Ishikawa (cell line): ENCODE results near the gene TPRA1.

Source experiments
- CEBPB ChIP-seq: IDR thresholded peaks from 2 replicates; pipeline ENCODE4 v1.6.1; 2012
- CREB1 ChIP-seq: IDR thresholded peaks from 2 replicates; pipeline ENCODE4 v1.6.1; 2012; ENCODE audit warnings: low read depth
- EGR1 ChIP-seq: IDR thresholded peaks from 2 replicates; pipeline ENCODE4 v1.6.1; 2012
- EP300 ChIP-seq: IDR thresholded peaks from 2 replicates; pipeline ENCODE4 v1.6.1; 2012; ENCODE audit warnings: borderline replicate concordance
- FOXM1 ChIP-seq: IDR thresholded peaks from 2 replicates; pipeline ENCODE4 v1.6.1; 2012; ENCODE audit warnings: low read depth, borderline replicate concordance
- MAX ChIP-seq: IDR thresholded peaks from 2 replicates; pipeline ENCODE4 v1.6.1; 2012
- NFIC ChIP-seq: IDR thresholded peaks from 2 replicates; pipeline ENCODE4 v1.6.1; 2012
- RAD21 ChIP-seq: IDR thresholded peaks from 2 replicates; pipeline ENCODE4 v1.6.1; 2012; ENCODE audit warnings: low read depth
- REST ChIP-seq: IDR thresholded peaks from 2 replicates; pipeline ENCODE4 v1.6.1; 2012; ENCODE audit warnings: low read depth, mild to moderate bottlenecking
- TAF1 ChIP-seq: IDR thresholded peaks from 2 replicates; pipeline ENCODE4 v1.6.1; 2012; ENCODE audit warnings: low read depth, mild to moderate bottlenecking
- TCF12 ChIP-seq: IDR thresholded peaks from 2 replicates; pipeline ENCODE4 v1.6.1; 2012; ENCODE audit warnings: low read depth
- USF1 ChIP-seq: IDR thresholded peaks from 2 replicates; pipeline ENCODE4 v1.6.1; 2012
- YY1 ChIP-seq: IDR thresholded peaks from 2 replicates; pipeline ENCODE4 v1.6.1; 2012; ENCODE audit warnings: low read depth

- TF ChIP-seq EP300 (no peak), EGR1 (no peak), USF1 (no peak), RAD21 (no peak), YY1 (no peak), FOXM1 (no peak), NFIC (no peak), REST (no peak), MAX (no peak), CREB1 (no peak), CEBPB (no peak), TAF1 (no peak), TCF12 (no peak)
Observed at GRCh38 chr3:127597020-127597771, 6.7 kb upstream of the TPRA1 start.
